Sigmoid colon (tissue), 4 donors: Measurements from ENCODE around the gene HMCN2.

Experiments used
- CTCF ChIP-seq, 4 experiments: fragments of 450-650 bp in 3 of 4; fragments of 200-600 bp in 1 of 4; IDR thresholded peaks; one replicate each; pipeline ENCODE4 v1.5.1; 2016 to 2019; ENCODE audit warnings: antibody characterized with exemption in 4 of 4, mild to moderate bottlenecking in 3 of 4, moderate library complexity in 2 of 4
- POLR2A ChIP-seq, 2 donors: fragments of 450-650 bp; IDR thresholded peaks; one replicate each; pipeline ENCODE4 v1.6.1; 2016; ENCODE audit warnings: antibody characterized with exemption in 2 of 2, mild to moderate bottlenecking in 2 of 2, moderate library complexity in 2 of 2
- POLR2AphosphoS5 ChIP-seq, 4 donors: sonication (generic); formaldehyde crosslinking; IDR thresholded peaks; one replicate each; pipeline ENCODE4 v1.6.1; 2017; ENCODE audit warnings: antibody characterized with exemption in 4 of 4

- no peak for TF ChIP-seq CTCF (IDR thresholded peaks at IDR 0.05)
- TF ChIP-seq POLR2A (IDR thresholded peaks at IDR 0.05) = no peak
- TF ChIP-seq POLR2AphosphoS5 (IDR thresholded peaks at IDR 0.05) = no peak
Measured at GRCh38 chr9:130271473-130271872, 5.9 kb downstream of the HMCN2 start.
